Measurements from ENCODE around the gene CLPSL2. TPM values are rescaled to one million over a fixed set of nuclear protein-coding genes. Genes with fewer than 3 reads are reported as not detected.

CLPSL2 gene
- total RNA-seq, 1 donor from 2014 or later, result not detected

- Histone ChIP-seq H3K27ac (no peak overlapping the region), H3K79me2 (ENCODE audit: low read depth) (no peaks in the 10 kb centered on the region), H3K4me2 (no peak overlapping the region), H3F3A (ENCODE audit: low read depth) (no peaks in the 10 kb centered on the region), H3K4me1 (no peaks in the 10 kb centered on the region), H3K9me3 (ENCODE audit: low read depth) (no peaks in the 10 kb centered on the region), H3K9ac (no peak overlapping the region), H2AFZ (replicated peaks) (no peak overlapping the region), H3K4me3 (no peak overlapping the region), H4K20me1 (ENCODE audit: low read depth) (no peaks in the 10 kb centered on the region), H3K36me3 (no peaks in the 10 kb centered on the region), H3K27me3 (no peaks in the 10 kb centered on the region)
- H3K27me3 Mint-ChIP-seq (ENCODE audit: insufficient read depth, low read depth), result peaks cover 4% of the 10 kb centered on the region
- H3K27ac Mint-ChIP-seq, result no peak overlapping the region
- no peaks in the 10 kb centered on the region for H3K36me3 Mint-ChIP-seq
- TF ChIP-seq, protein P1, sequence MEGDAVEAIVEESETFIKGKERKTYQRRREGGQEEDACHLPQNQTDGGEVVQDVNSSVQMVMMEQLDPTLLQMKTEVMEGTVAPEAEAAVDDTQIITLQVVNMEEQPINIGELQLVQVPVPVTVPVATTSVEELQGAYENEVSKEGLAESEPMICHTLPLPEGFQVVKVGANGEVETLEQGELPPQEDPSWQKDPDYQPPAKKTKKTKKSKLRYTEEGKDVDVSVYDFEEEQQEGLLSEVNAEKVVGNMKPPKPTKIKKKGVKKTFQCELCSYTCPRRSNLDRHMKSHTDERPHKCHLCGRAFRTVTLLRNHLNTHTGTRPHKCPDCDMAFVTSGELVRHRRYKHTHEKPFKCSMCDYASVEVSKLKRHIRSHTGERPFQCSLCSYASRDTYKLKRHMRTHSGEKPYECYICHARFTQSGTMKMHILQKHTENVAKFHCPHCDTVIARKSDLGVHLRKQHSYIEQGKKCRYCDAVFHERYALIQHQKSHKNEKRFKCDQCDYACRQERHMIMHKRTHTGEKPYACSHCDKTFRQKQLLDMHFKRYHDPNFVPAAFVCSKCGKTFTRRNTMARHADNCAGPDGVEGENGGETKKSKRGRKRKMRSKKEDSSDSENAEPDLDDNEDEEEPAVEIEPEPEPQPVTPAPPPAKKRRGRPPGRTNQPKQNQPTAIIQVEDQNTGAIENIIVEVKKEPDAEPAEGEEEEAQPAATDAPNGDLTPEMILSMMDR (IDR thresholded peaks at IDR 0.05), result no peak
- TF ChIP-seq EZH2 (IDR thresholded peaks at IDR 0.05) (no peak), EZH2phosphoT487 (IDR thresholded peaks at IDR 0.05) (no peak)
- no peaks in the 10 kb centered on the region for H3K9me3 Mint-ChIP-seq
- no peak overlapping the region for H3K4me3 Mint-ChIP-seq
- DNase-seq (ENCODE audit: low spot score), result no peak
- H3K4me1 Mint-ChIP-seq, result no peaks in the 10 kb centered on the region
These were observed 47.2 kb downstream of the CLPSL2 start for GRCh38 chr6:35823601-35824000.

GRCh38 chr6:35824552-35825192, 48.3 kb downstream of the CLPSL2 start:
- H3K4me2 ChIP-seq, result no peak overlapping the region
- H3K36me3 Mint-ChIP-seq, result no peaks in the 10 kb centered on the region
- H3K27me3 Mint-ChIP-seq (ENCODE audit: insufficient read depth, low read depth), result peaks cover 2% of the 10 kb centered on the region
- H3K27ac Mint-ChIP-seq, result no peak overlapping the region
- no peak overlapping the region for H3K27ac ChIP-seq
- H3K9me3 ChIP-seq (ENCODE audit: low read depth), result no peaks in the 10 kb centered on the region
- no peak overlapping the region for H3K9ac ChIP-seq
- H3K79me2 ChIP-seq (ENCODE audit: low read depth), result no peaks in the 10 kb centered on the region
- peaks cover 2% of the 10 kb centered on the region for H3F3A ChIP-seq (ENCODE audit: low read depth)
- H3K4me1 ChIP-seq, result no peaks in the 10 kb centered on the region
- DNase-seq (ENCODE audit: low spot score), result no peak
- H3K9me3 Mint-ChIP-seq, result peaks cover 3% of the 10 kb centered on the region
- TF ChIP-seq EZH2 (IDR thresholded peaks at IDR 0.05) (no peak), EZH2phosphoT487 (IDR thresholded peaks at IDR 0.05) (no peak)
- TF ChIP-seq, protein P1 (IDR thresholded peaks at IDR 0.05), result no peak
- no peaks in the 10 kb centered on the region for H3K27me3 ChIP-seq
- no peaks in the 10 kb centered on the region for H3K4me1 Mint-ChIP-seq
- H3K36me3 ChIP-seq, result no peaks in the 10 kb centered on the region
- H4K20me1 ChIP-seq (ENCODE audit: low read depth), result no peaks in the 10 kb centered on the region
- no peak overlapping the region for H3K4me3 ChIP-seq
- no peak overlapping the region for H2AFZ ChIP-seq (replicated peaks)
- H3K4me3 Mint-ChIP-seq, result no peak overlapping the region

Other genes starting within 250 kb of the CLPSL2 start
- 19.8 and 20.9 TPM in 2 replicates for gene FKBP5, start 87.7 kb upstream of the CLPSL2 start, total RNA-seq (ENCODE audit: low replicate concordance)
- gene ARMC12, start 39.6 kb upstream of the CLPSL2 start, total RNA-seq (ENCODE audit: low replicate concordance), result 1.0 and 1.9 TPM in 2 replicates
- gene CLPSL1, start 4.4 kb downstream of the CLPSL2 start, total RNA-seq (ENCODE audit: low replicate concordance), result not detected in 2 replicates
- not detected in 2 replicates for gene CLPS, start 20.7 kb downstream of the CLPSL2 start, total RNA-seq (ENCODE audit: low replicate concordance)
- gene LHFPL5, start 28.8 kb downstream of the CLPSL2 start, total RNA-seq (ENCODE audit: low replicate concordance), result not detected in 2 replicates
- 105 and 181 TPM in 2 replicates for gene SRPK1, start 144.5 kb downstream of the CLPSL2 start, total RNA-seq (ENCODE audit: low replicate concordance)
- 0.13 and 0.25 TPM in 2 replicates for gene SLC26A8, start 248.0 kb downstream of the CLPSL2 start, total RNA-seq (ENCODE audit: low replicate concordance)

All from neural progenitor cell (in vitro differentiated cells).